SJCRH30 (cell line): ENCODE data around the gene MCF2L. TPM values are rescaled to one million over a fixed set of nuclear protein-coding genes. Genes with fewer than 3 reads are reported as not detected.

Experiments
- DNase-seq, 2 experiments: peaks; one replicate each; pipeline ENCODE4 v3.0.0-alpha.2; 2015 to 2020
- H3K27ac ChIP-seq: fragments of 250-450 bp; sonication (Bioruptor Pico); 2 replicates; pipeline ENCODE4 v1.5.1; 2020; ENCODE audit warnings: mild to moderate bottlenecking, moderate library complexity
- H3K27me3 ChIP-seq: fragments of 250-450 bp; sonication (Bioruptor Pico); 2 replicates; pipeline ENCODE4 v1.5.1; 2020; ENCODE audit warnings: mild to moderate bottlenecking, moderate library complexity
- H3K36me3 ChIP-seq: fragments of 250-450 bp; sonication (Bioruptor Pico); 2 replicates; pipeline ENCODE4 v1.5.1; 2020; ENCODE audit warnings: mild to moderate bottlenecking, moderate library complexity
- H3K4me1 ChIP-seq: fragments of 250-450 bp; sonication (Bioruptor Pico); 2 replicates; pipeline ENCODE4 v1.5.1; 2020; ENCODE audit warnings: mild to moderate bottlenecking, moderate library complexity
- H3K4me3 ChIP-seq: fragments of 250-450 bp; sonication (Bioruptor Pico); 2 replicates; pipeline ENCODE4 v1.5.1; 2020; ENCODE audit warnings: mild to moderate bottlenecking, moderate library complexity
- H3K9me3 ChIP-seq: fragments of 250-450 bp; sonication (Bioruptor Pico); replicated peaks from 2 replicates; pipeline ENCODE4 v1.5.1; 2020; ENCODE audit warnings: mild to moderate bottlenecking, moderate library complexity
- total RNA-seq: library from RNA; depleted of rRNA; stranded (reverse); fragments of >200 nt; shearing (Covaris generic); gene quantifications from 2 replicates; pipeline ENCODE4 v1.2.3, GENCODE V29; 2014

MCF2L gene
- total RNA-seq, 1 experiment from 2014 or later: 4.4 TPM

GRCh38 chr13:112966776-112967175 is 2.2 kb upstream of the MCF2L start:
- H3K27ac ChIP-seq: no peak overlapping the region
- no peak for DNase-seq
- H3K36me3 ChIP-seq: no peaks in the 10 kb centered on the region
- no peak overlapping the region for H3K4me3 ChIP-seq
- H3K4me1 ChIP-seq: peaks cover 12% of the 10 kb centered on the region; the same call in 1 of the 2 replicates
- H3K9me3 ChIP-seq: no peaks in the 10 kb centered on the region; the same call in 1 of the 2 replicates
- H3K27me3 ChIP-seq: peaks cover 12% of the 10 kb centered on the region

- Histone ChIP-seq H3K4me3 (no peak overlapping the region), H3K36me3 (no peaks in the 10 kb centered on the region), H3K4me1 (peaks cover 12% of the 10 kb centered on the region; the same call in 1 of the 2 replicates), H3K9me3 (no peaks in the 10 kb centered on the region; the same call in 1 of the 2 replicates), H3K27me3 (peaks cover 12% of the 10 kb centered on the region), H3K27ac (no peak overlapping the region)
- no peak for DNase-seq
Measured at GRCh38 chr13:112967686-112968379, 1.2 kb upstream of the MCF2L start.

DNA sequence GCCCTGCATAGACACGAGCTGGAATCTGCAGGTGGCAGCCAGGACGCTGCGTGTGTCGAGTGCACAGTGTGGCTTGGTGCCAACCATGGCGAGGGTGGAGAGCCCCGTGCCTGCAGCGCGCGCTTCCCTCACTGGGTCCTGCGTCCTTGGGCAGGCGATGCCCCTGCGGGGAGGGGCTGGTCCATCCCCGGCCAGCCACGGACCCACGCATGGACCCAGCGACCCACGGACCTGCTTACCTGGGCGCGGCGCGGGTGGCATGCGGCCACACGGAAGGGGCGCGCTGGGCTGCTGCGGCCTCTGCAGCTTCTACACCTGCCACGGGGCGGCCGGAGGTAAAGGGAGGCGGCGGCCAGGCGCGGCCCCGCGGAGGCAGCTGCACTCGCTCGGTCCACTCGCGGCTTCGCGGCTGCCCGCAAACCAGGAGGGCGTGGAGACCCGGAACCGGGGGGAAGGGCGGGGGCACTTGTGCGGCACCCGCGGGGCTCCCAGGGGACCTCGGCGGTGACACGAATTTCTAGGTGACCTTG is 569 bp upstream of the MCF2L start:
- no peak overlapping the region for H3K27ac ChIP-seq
- DNase-seq: no peak
- H3K4me1 ChIP-seq: peaks cover 12% of the 10 kb centered on the region; the same call in 1 of the 2 replicates
- H3K4me3 ChIP-seq: peak overlapping the region; percentile 46
- no peaks in the 10 kb centered on the region; the same call in 1 of the 2 replicates for H3K9me3 ChIP-seq
- peaks cover 12% of the 10 kb centered on the region for H3K27me3 ChIP-seq
- H3K36me3 ChIP-seq: no peaks in the 10 kb centered on the region

DNA sequence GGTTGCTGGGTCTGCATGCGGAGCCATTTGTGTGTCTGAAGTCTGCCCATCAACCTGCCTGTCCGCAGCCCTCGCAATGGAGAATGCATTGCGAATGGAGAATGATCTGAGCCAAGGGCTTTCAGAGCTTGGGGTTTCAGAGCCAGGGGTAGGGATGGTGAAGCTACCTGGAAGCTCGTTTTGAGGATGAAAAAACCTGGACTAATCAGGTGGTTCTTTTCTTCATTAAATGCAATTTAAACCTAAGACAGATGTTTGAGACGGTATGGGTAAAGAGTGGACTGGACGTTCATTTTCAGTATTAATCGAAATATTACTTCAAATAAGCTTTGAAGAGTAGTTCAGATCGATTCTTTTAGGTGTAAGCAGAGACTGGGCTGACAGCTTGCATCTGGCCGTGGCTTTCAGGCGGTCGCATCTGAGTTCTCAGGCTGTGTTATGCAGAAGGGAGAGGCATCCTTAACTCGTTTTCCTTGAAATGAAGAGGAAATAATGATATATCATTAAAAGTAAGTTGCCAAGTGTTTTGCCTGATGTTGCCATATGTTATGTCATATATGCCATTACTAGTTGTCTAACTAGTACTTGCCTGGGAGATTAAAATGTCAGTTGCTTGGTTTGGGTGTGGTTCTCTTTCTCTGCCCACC is 801 bp downstream of the MCF2L start:
- Histone ChIP-seq H3K4me1 (peaks cover 12% of the 10 kb centered on the region; the same call in 1 of the 2 replicates), H3K27ac (no peak overlapping the region), H3K27me3 (peaks cover 12% of the 10 kb centered on the region), H3K36me3 (no peaks in the 10 kb centered on the region), H3K4me3 (peak overlapping the region; percentile 46), H3K9me3 (no peaks in the 10 kb centered on the region; the same call in 1 of the 2 replicates)
- no peak for DNase-seq

- Histone ChIP-seq H3K36me3 (no peaks in the 10 kb centered on the region), H3K27me3 (peaks cover 12% of the 10 kb centered on the region), H3K4me1 (peaks cover 12% of the 10 kb centered on the region; the same call in 1 of the 2 replicates), H3K4me3 (peak overlapping the region; percentile 3; the same call in 1 of the 2 replicates), H3K9me3 (no peaks in the 10 kb centered on the region; the same call in 1 of the 2 replicates), H3K27ac (no peak overlapping the region)
- no peak for DNase-seq
Measured at GRCh38 chr13:112970552-112971287, 1.7 kb downstream of the MCF2L start.

DNA sequence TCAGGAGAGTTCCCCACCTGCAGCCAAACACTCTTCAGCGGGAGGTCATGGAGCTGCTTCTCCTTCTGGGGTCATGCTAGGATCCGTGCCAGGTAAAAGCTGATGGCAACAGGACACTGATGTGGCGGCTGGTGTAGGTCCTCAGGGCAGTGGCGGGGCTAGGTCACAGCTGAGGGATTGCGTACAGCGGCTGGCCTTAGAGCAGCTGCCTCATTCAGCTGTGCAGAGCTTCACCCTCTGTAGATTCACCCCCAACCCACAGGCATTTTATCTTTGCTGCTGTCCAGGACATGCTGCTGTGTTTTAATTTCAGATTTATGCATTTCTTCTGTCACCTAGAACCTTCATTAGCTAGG is 2.3 kb downstream of the MCF2L start:
- DNase-seq: peak in 1 of 2 experiments; percentile 36
- H3K36me3 ChIP-seq: no peaks in the 10 kb centered on the region
- no peak overlapping the region for H3K27ac ChIP-seq
- H3K4me3 ChIP-seq: no peak overlapping the region
- H3K27me3 ChIP-seq: peaks cover 12% of the 10 kb centered on the region
- H3K4me1 ChIP-seq: peaks cover 12% of the 10 kb centered on the region; the same call in 1 of the 2 replicates
- no peaks in the 10 kb centered on the region; the same call in 1 of the 2 replicates for H3K9me3 ChIP-seq

GRCh38 chr13:112972258-112972657 is 3.2 kb downstream of the MCF2L start:
- no peaks in the 10 kb centered on the region for H3K36me3 ChIP-seq
- no peaks in the 10 kb centered on the region; the same call in 1 of the 2 replicates for H3K9me3 ChIP-seq
- no peak overlapping the region for H3K4me3 ChIP-seq
- H3K4me1 ChIP-seq: peaks cover 12% of the 10 kb centered on the region; the same call in 1 of the 2 replicates
- peaks cover 12% of the 10 kb centered on the region for H3K27me3 ChIP-seq
- DNase-seq: no peak
- H3K27ac ChIP-seq: no peak overlapping the region

GRCh38 chr13:112972867-112973576 is 4.0 kb downstream of the MCF2L start:
- no peak for DNase-seq
- peaks cover 12% of the 10 kb centered on the region for H3K27me3 ChIP-seq
- H3K9me3 ChIP-seq: no peaks in the 10 kb centered on the region; the same call in 1 of the 2 replicates
- H3K4me3 ChIP-seq: no peak overlapping the region
- peaks cover 12% of the 10 kb centered on the region; the same call in 1 of the 2 replicates for H3K4me1 ChIP-seq
- no peaks in the 10 kb centered on the region for H3K36me3 ChIP-seq
- H3K27ac ChIP-seq: no peak overlapping the region

DNA sequence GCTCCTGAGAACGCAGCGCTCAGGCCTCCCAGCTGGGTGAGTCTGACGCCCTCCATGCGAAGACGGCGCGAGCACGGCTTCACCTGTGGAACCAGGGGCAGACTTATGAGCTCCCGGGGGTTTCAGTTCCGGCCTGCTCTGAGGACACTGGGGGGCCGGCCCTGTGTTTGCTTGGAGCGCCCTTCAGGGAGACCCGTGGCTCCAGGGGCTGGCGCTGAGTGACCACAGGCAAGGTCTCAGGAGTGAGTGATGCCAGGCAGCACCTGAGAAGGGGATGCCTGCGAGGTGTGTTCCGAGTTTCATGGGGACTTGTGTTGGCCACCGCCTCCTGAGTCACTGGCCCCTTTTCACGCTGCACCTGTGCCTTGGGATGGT is 4.5 kb downstream of the MCF2L start:
- H3K4me3 ChIP-seq: no peak overlapping the region
- H3K9me3 ChIP-seq: no peaks in the 10 kb centered on the region; the same call in 1 of the 2 replicates
- H3K27me3 ChIP-seq: peaks cover 12% of the 10 kb centered on the region
- no peak for DNase-seq
- H3K36me3 ChIP-seq: no peaks in the 10 kb centered on the region
- peaks cover 12% of the 10 kb centered on the region; the same call in 1 of the 2 replicates for H3K4me1 ChIP-seq
- H3K27ac ChIP-seq: no peak overlapping the region

GRCh38 chr13:112974125-112974524 is 5.1 kb downstream of the MCF2L start:
- Histone ChIP-seq H3K27me3 (peaks cover 12% of the 10 kb centered on the region), H3K4me1 (peaks cover 12% of the 10 kb centered on the region; the same call in 1 of the 2 replicates), H3K36me3 (no peaks in the 10 kb centered on the region), H3K9me3 (no peaks in the 10 kb centered on the region; the same call in 1 of the 2 replicates), H3K4me3 (no peak overlapping the region), H3K27ac (no peak overlapping the region)
- DNase-seq: no peak

DNA sequence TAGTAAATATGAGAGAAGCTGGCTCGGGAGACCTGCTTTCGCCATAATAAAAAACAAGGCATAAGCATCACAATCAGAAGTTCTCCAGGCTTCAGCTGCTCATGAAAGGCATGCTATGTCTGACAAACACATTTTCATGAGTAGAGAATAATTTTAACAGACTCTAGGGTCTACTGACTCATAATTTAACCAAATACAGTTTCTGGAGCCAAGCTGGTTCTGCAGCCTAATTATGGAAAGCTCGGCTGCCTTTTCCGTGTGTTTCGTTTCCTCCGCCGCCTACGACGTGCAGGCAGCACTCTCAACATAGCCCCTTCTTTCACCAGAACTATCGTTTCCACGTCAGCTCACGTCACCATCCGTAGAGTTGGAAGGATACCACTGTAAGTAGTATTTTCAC is 5.7 kb downstream of the MCF2L start:
- no peak overlapping the region for H3K4me3 ChIP-seq
- no peaks in the 10 kb centered on the region; the same call in 1 of the 2 replicates for H3K9me3 ChIP-seq
- no peak overlapping the region for H3K27ac ChIP-seq
- peaks cover 12% of the 10 kb centered on the region; the same call in 1 of the 2 replicates for H3K4me1 ChIP-seq
- H3K36me3 ChIP-seq: no peaks in the 10 kb centered on the region
- no peak for DNase-seq
- H3K27me3 ChIP-seq: peaks cover 12% of the 10 kb centered on the region

DNA sequence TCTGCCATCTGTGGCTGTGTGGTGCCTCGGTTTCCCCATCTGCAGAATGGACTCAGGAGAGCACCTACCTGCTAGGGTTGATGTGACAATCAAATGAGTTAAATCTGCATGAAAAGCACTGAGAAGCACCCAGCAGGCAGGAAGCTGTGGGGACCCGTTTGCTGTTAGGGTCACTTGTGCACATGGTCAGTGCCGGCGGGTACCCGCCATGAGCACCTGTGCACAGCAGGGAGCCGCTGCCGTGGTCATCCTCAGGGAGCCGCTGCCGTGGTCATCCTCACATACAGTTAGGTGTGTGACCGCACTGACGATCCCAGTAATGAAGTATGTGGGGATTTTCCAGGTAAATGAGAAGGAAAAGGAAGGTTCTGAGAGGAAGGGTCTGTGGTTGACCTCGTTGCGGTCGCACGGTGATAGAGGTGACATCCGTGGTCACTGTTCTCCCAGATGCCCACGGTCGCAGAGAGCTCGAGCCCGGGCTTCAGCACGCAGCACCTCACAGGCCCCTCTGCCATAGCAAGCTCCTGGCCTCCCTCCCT is 6.5 kb downstream of the MCF2L start:
- peaks cover 8% of the 10 kb centered on the region; the same call in 1 of the 2 replicates for H3K4me1 ChIP-seq
- no peaks in the 10 kb centered on the region for H3K36me3 ChIP-seq
- H3K4me3 ChIP-seq: no peak overlapping the region
- H3K27me3 ChIP-seq: peaks cover 8% of the 10 kb centered on the region
- no peak for DNase-seq
- no peaks in the 10 kb centered on the region; the same call in 1 of the 2 replicates for H3K9me3 ChIP-seq
- H3K27ac ChIP-seq: no peak overlapping the region

GRCh38 chr13:112976526-112976925 is 7.5 kb downstream of the MCF2L start:
- DNase-seq: no peak
- no peaks in the 10 kb centered on the region; the same call in 1 of the 2 replicates for H3K9me3 ChIP-seq
- no peaks in the 10 kb centered on the region; the same call in 1 of the 2 replicates for H3K27me3 ChIP-seq
- H3K4me1 ChIP-seq: peaks cover under 1% of the 10 kb centered on the region; the same call in 1 of the 2 replicates
- no peaks in the 10 kb centered on the region for H3K36me3 ChIP-seq
- H3K4me3 ChIP-seq: no peak overlapping the region
- no peak overlapping the region for H3K27ac ChIP-seq

DNA sequence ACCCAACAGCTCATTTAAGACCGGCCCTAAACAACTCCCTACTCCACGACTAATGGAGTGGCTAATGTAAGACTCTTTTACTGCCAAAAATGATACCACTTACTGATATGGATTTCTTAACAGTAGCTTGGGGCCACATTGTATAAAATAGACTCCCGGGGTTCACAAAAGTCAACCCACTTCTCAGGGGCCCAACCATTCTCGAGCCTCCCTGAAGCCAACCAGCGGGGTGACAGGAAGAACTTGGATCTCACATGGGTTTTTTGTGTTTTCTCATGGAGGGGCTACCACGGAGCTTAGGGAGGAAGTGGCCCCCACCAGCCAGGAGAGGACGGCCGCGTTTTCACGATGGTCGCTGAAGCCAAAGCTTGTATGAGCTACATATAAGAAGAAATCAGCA is 8.1 kb downstream of the MCF2L start:
- H3K36me3 ChIP-seq: no peaks in the 10 kb centered on the region
- DNase-seq: no peak
- H3K4me1 ChIP-seq: no peaks in the 10 kb centered on the region
- no peaks in the 10 kb centered on the region for H3K9me3 ChIP-seq
- H3K4me3 ChIP-seq: no peak overlapping the region
- H3K27me3 ChIP-seq: no peaks in the 10 kb centered on the region
- H3K27ac ChIP-seq: no peak overlapping the region
